Prostate gland (tissue), 2 donors: Measurements from ENCODE around the gene TMEM234. TPM values are rescaled to one million over a fixed set of nuclear protein-coding genes. Genes with fewer than 3 reads are reported as not detected.

Experiments
- DNase-seq: peaks from one replicate; pipeline ENCODE4 v3.0.0-alpha.2; 2019; ENCODE audit warnings: low spot score
- H3K27ac ChIP-seq, 2 donors: fragments of 200-600 bp; sonication (generic); 2 replicates each; pipeline ENCODE4 v1.5.1; 2017 to 2019
- H3K27me3 ChIP-seq: fragments of 200-600 bp; sonication (generic); replicated peaks from 2 replicates; pipeline ENCODE4 v1.5.1; 2019; ENCODE audit not compliant: insufficient read depth
- H3K36me3 ChIP-seq, 2 donors: fragments of 200-600 bp; sonication (generic); 1 replicate in 1 of 2; 2 replicates in 1 of 2; pipeline versions ENCODE4 v1.5.1 to v1.8.1; 2017 to 2019
- H3K4me1 ChIP-seq: fragments of 200-600 bp; sonication (generic); replicated peaks from 2 replicates; pipeline ENCODE4 v1.5.1; 2019
- H3K4me3 ChIP-seq, 2 donors: fragments of 200-600 bp; sonication (generic); 2 replicates each; pipeline ENCODE4 v1.5.1; 2017 to 2019
- H3K9me3 ChIP-seq: fragments of 200-600 bp; sonication (generic); 2 replicates; pipeline ENCODE4 v1.5.1; 2017
- CTCF ChIP-seq, 4 experiments: fragments of 200-600 bp in 2 of 4; fragments of 450-650 bp in 2 of 4; sonication (generic) in 2 of 4; IDR thresholded peaks; 1 replicate in 3 of 4; 2 replicates in 1 of 4; pipeline ENCODE4 v1.5.1; 2016 to 2019; ENCODE audit warnings: antibody characterized with exemption in 4 of 4, mild to moderate bottlenecking in 2 of 4, moderate library complexity in 2 of 4
- POLR2A ChIP-seq: fragments of 450-650 bp; IDR thresholded peaks from one replicate; pipeline ENCODE4 v1.6.1; 2016; ENCODE audit warnings: antibody characterized with exemption, mild to moderate bottlenecking
- POLR2AphosphoS5 ChIP-seq: sonication (generic); formaldehyde crosslinking; IDR thresholded peaks from one replicate; pipeline ENCODE4 v1.6.1; 2017; ENCODE audit warnings: antibody characterized with exemption
- WGBS: methylation state at CpG from one replicate; pipeline ENCODE4 v1.1.5; 2018; 5-methylcytosine and 5-hydroxymethylcytosine counted together
- intact Hi-C: fragments of 100-400 bp; cut with DNase I; formaldehyde crosslinking; loops from one replicate; pipeline ENCODE4 v1.14.2; 2022
- total RNA-seq, 2 donors: library from RNA; depleted of rRNA; stranded (reverse); fragments of >200 nt; gene quantifications; one replicate each; pipeline ENCODE4 v1.1.0, GENCODE V29; 2016

TMEM234 gene
- total RNA-seq, 2 donors from 2014 or later, result 17.9 to 31.7 TPM

DNA sequence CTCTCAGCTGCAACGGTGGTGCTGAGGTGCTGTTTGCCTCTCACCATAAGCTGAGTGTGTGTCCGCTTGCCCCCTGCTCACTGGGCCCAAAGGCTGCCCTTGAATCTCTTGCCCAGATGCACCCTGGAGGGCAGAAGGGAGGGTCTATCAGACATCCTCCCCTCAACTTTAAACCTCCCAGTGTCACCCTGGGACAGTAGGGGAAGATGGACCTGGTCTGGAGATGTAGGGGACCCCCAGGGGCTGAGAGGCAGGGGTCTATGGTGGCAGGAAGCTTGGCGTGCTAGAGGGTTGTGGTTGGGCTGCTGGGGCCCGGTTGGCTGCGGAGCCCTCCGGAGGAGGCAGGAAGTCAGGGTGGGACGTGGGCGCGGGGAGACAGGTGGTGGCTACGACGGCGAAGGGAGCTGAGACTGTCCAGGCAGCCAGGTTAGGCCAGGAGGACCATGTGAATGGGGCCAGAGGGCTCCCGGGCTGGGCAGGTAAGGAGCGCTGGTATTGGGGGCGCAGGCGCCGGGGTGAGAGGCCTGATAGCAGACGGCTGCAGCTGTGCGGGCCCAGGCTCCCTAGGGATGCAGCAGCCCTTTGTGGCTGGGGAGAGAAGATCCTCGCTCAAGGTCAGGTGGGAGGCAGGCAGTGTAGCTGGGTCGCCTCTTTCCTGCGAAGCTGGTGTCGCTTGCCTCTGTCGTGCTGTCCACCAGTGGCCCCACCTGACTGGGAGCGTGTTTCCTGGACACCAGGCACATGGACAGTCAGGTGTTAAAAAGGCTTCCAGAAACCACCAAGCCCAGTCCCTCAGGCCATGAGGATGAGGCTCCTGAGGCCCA is 29.0 kb upstream of the TMEM234 start, which contains the start of gene LCK:
Gene LCK (plus strand): TSS at position 373 of the 824 bp plus-strand sequence. CDS start 23,065 bp downstream, outside the sequence.
- no peak for TF ChIP-seq POLR2AphosphoS5
- TF ChIP-seq CTCF (IDR thresholded peaks at IDR 0.05), result no peak
- TF ChIP-seq POLR2A, result no peak
- Histone ChIP-seq H3K36me3 (no peaks in the 10 kb centered on the region), H3K27me3 (no peaks in the 10 kb centered on the region), H3K9me3 (no peaks in the 10 kb centered on the region), H3K27ac (peak within 1 kb of the TSS; percentile 11 to 15), H3K4me1 (no peaks in the 10 kb centered on the region), H3K4me3 (no peak within 1 kb of the TSS)
- intact Hi-C loops, result no loop called here
- no peak for DNase-seq
- WGBS, result 81% methylated on average over 25 of the region's 25 CpGs

GRCh38 chr1:32249831-32250525 is 27.8 kb upstream of the TMEM234 start:
- Histone ChIP-seq H3K4me1 (no peaks in the 10 kb centered on the region), H3K4me3 (no peak overlapping the region), H3K9me3 (no peaks in the 10 kb centered on the region), H3K27ac (no peak overlapping the region), H3K36me3 (no peaks in the 10 kb centered on the region), H3K27me3 (no peaks in the 10 kb centered on the region)
- 78% methylated on average over 9 of the region's 9 CpGs for WGBS
- DNase-seq, result no peak
- intact Hi-C loops, result no loop called here
- TF ChIP-seq POLR2A (no peak), POLR2AphosphoS5 (peak; percentile 8), CTCF (IDR thresholded peaks at IDR 0.05) (no peak)

GRCh38 chr1:32247983-32248889 is 26.1 kb upstream of the TMEM234 start:
- intact Hi-C loops, result no loop called here
- Histone ChIP-seq H3K36me3 (no peaks in the 10 kb centered on the region), H3K27me3 (no peaks in the 10 kb centered on the region), H3K4me3 (no peak overlapping the region), H3K27ac (peak overlapping the region; percentile 22 to 48), H3K9me3 (no peaks in the 10 kb centered on the region), H3K4me1 (no peaks in the 10 kb centered on the region)
- peak; percentile 69 for DNase-seq
- WGBS, result 12% methylated on average over 27 of the region's 31 CpGs
- no peak for TF ChIP-seq POLR2AphosphoS5
- peak; percentile 52 to 82 (median 64) for TF ChIP-seq CTCF (IDR thresholded peaks at IDR 0.05)

- no peaks in the 10 kb centered on the region for H3K36me3 ChIP-seq
- H3K9me3 ChIP-seq, result no peaks in the 10 kb centered on the region
- 85% methylated on average over 12 of the region's 12 CpGs for whole genome bisulfite sequencing
- H3K27ac ChIP-seq, result peak overlapping the region; percentile 22 to 48
- no peak for DNase-seq
- no peaks in the 10 kb centered on the region for H3K4me1 ChIP-seq
- intact Hi-C loops, result no loop called here
- no peak for TF ChIP-seq CTCF (IDR thresholded peaks at IDR 0.05)
- no peak for TF ChIP-seq POLR2AphosphoS5
- no peak for TF ChIP-seq POLR2A
- no peak overlapping the region for H3K4me3 ChIP-seq
- H3K27me3 ChIP-seq, result no peaks in the 10 kb centered on the region
Observed at GRCh38 chr1:32247452-32247851, 25.3 kb upstream of the TMEM234 start.
